Uterus (tissue), 4 donors: Measurements from ENCODE around the gene TSPAN18. TPM values are rescaled to one million over a fixed set of nuclear protein-coding genes. Genes with fewer than 3 reads are reported as not detected.

Experiments
- DNase-seq, 2 donors: peaks; one replicate each; pipeline ENCODE4 v3.0.0-alpha.2; 2019 to 2020
- H3K27ac ChIP-seq, 2 donors: fragments of 200-600 bp; sonication (generic); 1 replicate in 1 of 2; 2 replicates in 1 of 2; pipeline ENCODE4 v1.5.1; 2016 to 2018
- H3K27me3 ChIP-seq, 2 donors: fragments of 200-600 bp; sonication (generic); one replicate each; pipeline ENCODE4 v1.5.1; 2018 to 2019; ENCODE audit warnings: control low read depth in 1 of 2
- H3K36me3 ChIP-seq, 2 donors: fragments of 200-600 bp; sonication (generic); one replicate each; pipeline ENCODE4 v1.5.1; 2019; ENCODE audit warnings: control low read depth in 1 of 2
- H3K4me1 ChIP-seq, 2 donors: fragments of 200-600 bp; sonication (generic); one replicate each; pipeline ENCODE4 v1.5.1; 2018 to 2019; ENCODE audit warnings: control low read depth in 1 of 2
- H3K4me3 ChIP-seq, 2 donors: fragments of 200-600 bp; sonication (generic); 1 replicate in 1 of 2; 2 replicates in 1 of 2; pipeline ENCODE4 v1.5.1; 2018 to 2019; ENCODE audit warnings: mild to moderate bottlenecking in 1 of 2
- H3K9me3 ChIP-seq, 2 donors: fragments of 200-600 bp; sonication (generic); one replicate each; pipeline ENCODE4 v1.5.1; 2019; ENCODE audit warnings: control low read depth in 1 of 2
- CTCF ChIP-seq, 4 experiments: fragments of 200-600 bp in 2 of 4; fragments of 450-650 bp in 2 of 4; sonication (generic) in 2 of 4; IDR thresholded peaks; one replicate each; pipeline ENCODE4 v1.5.1; 2016 to 2019; ENCODE audit warnings: antibody characterized with exemption in 4 of 4, mild to moderate bottlenecking in 2 of 4, moderate library complexity in 1 of 4
- POLR2A ChIP-seq, 2 donors: fragments of 450-650 bp; IDR thresholded peaks; one replicate each; pipeline ENCODE4 v1.6.1; 2016; ENCODE audit warnings: antibody characterized with exemption in 2 of 2, mild to moderate bottlenecking in 1 of 2, moderate library complexity in 1 of 2
- intact Hi-C: fragments of 100-400 bp; cut with DNase I; formaldehyde crosslinking; loops from one replicate; pipeline ENCODE4 v1.15.1; 2023; ENCODE audit warnings: low total_unique reads
- total RNA-seq, 4 donors: library from RNA; depleted of rRNA in 3 of 4; stranded (reverse); fragments of >200 nt in 3 of 4; gene quantifications; one replicate each; pipeline versions ENCODE4 v1.1.0 to v1.2.4, GENCODE V29; 2014 to 2023
- donor health status: DM: yes; HTN: yes; CAD: no.

Gene TSPAN18
- total RNA-seq, 4 donors from 2014 or later, result 1.2 to 117 (median 20.1) TPM

DNA sequence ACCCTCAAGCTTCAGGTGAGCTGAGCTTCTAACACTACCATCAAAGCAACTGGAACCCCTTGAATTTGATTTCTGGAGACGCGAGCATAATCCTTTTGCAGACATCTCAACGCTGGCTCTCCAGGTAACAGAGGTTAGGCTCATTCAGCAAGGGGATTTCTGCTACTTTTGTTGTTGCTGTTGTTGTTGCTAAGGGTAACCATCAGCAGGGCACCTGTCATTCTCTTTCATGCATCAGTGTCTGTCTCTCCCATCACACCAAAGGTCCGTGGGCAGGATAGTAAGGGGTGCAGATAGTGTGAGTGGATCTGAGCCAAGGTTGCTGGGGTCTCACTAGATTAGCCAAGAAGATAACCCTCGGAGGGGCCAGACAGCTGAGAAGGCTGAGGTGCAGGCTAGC is 133.6 kb downstream of the TSPAN18 start:
- DNase-seq, result no peak
- Histone ChIP-seq H3K4me3 (no peak overlapping the region), H3K36me3 (no peaks in the 10 kb centered on the region), H3K27ac (peak overlapping the region; percentile 94 to 98), H3K27me3 (no peaks in the 10 kb centered on the region), H3K4me1 (peaks cover 0 to 13% of the 10 kb centered on the region in 2 donors), H3K9me3 (no peaks in the 10 kb centered on the region)
- intact Hi-C loops, result no loop called here
- no peak for TF ChIP-seq POLR2A (IDR thresholded peaks at IDR 0.05)

GRCh38 chr11:44861849-44862557 is 135.2 kb downstream of the TSPAN18 start:
- intact Hi-C loops, result no loop called here
- Histone ChIP-seq H3K27me3 (no peaks in the 10 kb centered on the region), H3K36me3 (no peaks in the 10 kb centered on the region), H3K27ac (peak overlapping the region; percentile 94 to 98), H3K4me3 (no peak overlapping the region), H3K9me3 (no peaks in the 10 kb centered on the region), H3K4me1 (peaks cover 0 to 13% of the 10 kb centered on the region in 2 donors)
- no peak for TF ChIP-seq CTCF (IDR thresholded peaks at IDR 0.05)
- peak in 1 of 2 donors; percentile 46 for TF ChIP-seq POLR2A (IDR thresholded peaks at IDR 0.05)
- DNase-seq, result peak; percentile 84 to 94

GRCh38 chr11:44862558-44863101 is 135.9 kb downstream of the TSPAN18 start:
- Histone ChIP-seq H3K27me3 (no peaks in the 10 kb centered on the region), H3K9me3 (no peaks in the 10 kb centered on the region), H3K4me1 (peaks cover 0 to 13% of the 10 kb centered on the region in 2 donors), H3K36me3 (no peaks in the 10 kb centered on the region), H3K27ac (peak overlapping the region; percentile 94 to 98), H3K4me3 (no peak overlapping the region)
- no peak for TF ChIP-seq POLR2A (IDR thresholded peaks at IDR 0.05)
- no peak for TF ChIP-seq CTCF (IDR thresholded peaks at IDR 0.05)
- intact Hi-C loops, result no loop called here
- DNase-seq, result no peak

DNA sequence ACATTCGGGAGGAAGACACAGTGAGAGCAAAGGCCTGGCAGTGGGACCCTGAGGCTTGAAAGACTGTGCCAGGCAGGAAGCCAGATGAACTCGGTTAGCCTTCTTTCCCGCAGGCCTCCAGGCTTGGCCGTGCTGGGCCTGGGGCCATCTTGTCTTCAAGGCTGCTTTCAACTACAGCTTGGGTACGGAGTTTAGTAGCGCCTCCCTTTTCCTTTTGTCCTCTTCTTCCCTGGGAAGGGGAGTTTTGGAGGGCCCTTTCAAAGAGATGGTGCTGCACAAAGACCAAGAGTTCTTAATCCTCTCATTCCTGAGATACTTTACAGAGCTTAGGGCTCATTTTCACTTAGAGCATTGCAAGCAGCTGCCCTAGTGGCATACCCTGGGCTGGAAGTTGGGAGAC is 136.5 kb downstream of the TSPAN18 start:
- Histone ChIP-seq H3K4me3 (no peak overlapping the region), H3K27me3 (no peaks in the 10 kb centered on the region), H3K9me3 (no peaks in the 10 kb centered on the region), H3K27ac (peak overlapping the region; percentile 94 to 98), H3K4me1 (peaks cover 0 to 13% of the 10 kb centered on the region in 2 donors), H3K36me3 (no peaks in the 10 kb centered on the region)
- intact Hi-C loops, result no loop called here
- TF ChIP-seq CTCF (IDR thresholded peaks at IDR 0.05), result no peak
- TF ChIP-seq POLR2A (IDR thresholded peaks at IDR 0.05), result no peak
- no peak for DNase-seq

- TF ChIP-seq POLR2A (IDR thresholded peaks at IDR 0.05) (no peak), CTCF (IDR thresholded peaks at IDR 0.05) (peak in 1 of 4 experiments; percentile 15)
- intact Hi-C loops, result no loop called here
- no peak for DNase-seq
- Histone ChIP-seq H3K36me3 (no peaks in the 10 kb centered on the region), H3K27me3 (no peaks in the 10 kb centered on the region), H3K9me3 (no peaks in the 10 kb centered on the region), H3K27ac (peak overlapping the region in 1 of 2 donors; percentile 65), H3K4me1 (peaks cover 0 to 13% of the 10 kb centered on the region in 2 donors), H3K4me3 (no peak overlapping the region)
These were observed 139.1 kb downstream of the TSPAN18 start for GRCh38 chr11:44865866-44866272.
